GM21447 (cell line): Measurements from ENCODE around the gene HMGCS2.
A peak's percentile ranks its signal among the peaks of the same experiment; 100 is the strongest.

Experiments
- ATAC-seq: cut with Tn5 transposase; IDR thresholded peaks from one replicate; pipeline ENCODE4 v1.9.1; 2021; ENCODE audit not compliant: unreplicated experiment

HMGCS2 gene

GRCh38 chr1:119764220-119764619 is 4.5 kb downstream of the HMGCS2 start:
- no peak for ATAC-seq

- ATAC-seq = no peak
Observed at GRCh38 chr1:119762953-119763352, 5.8 kb downstream of the HMGCS2 start.

- ATAC-seq = no peak
Observed at GRCh38 chr1:119762409-119762808, 6.3 kb downstream of the HMGCS2 start.

GRCh38 chr1:119758584-119758983 is 10.1 kb downstream of the HMGCS2 start:
- ATAC-seq = no peak

- no peak for ATAC-seq
Observed at GRCh38 chr1:119752592-119752991, 16.1 kb downstream of the HMGCS2 start.

- no peak for ATAC-seq
Observed at GRCh38 chr1:119748040-119748439, 20.7 kb downstream of the HMGCS2 start.

- no peak for ATAC-seq
Observed at GRCh38 chr1:119747451-119747850, 21.3 kb downstream of the HMGCS2 start.

- no peak for ATAC-seq
Observed at GRCh38 chr1:119745034-119745433, 23.7 kb downstream of the HMGCS2 start.

GRCh38 chr1:119744598-119744942 is 24.1 kb downstream of the HMGCS2 start:
- no peak for ATAC-seq

- peak; percentile 85 for ATAC-seq
Observed at GRCh38 chr1:119743776-119744597, 24.7 kb downstream of the HMGCS2 start.

GRCh38 chr1:119743308-119743707 is 25.4 kb downstream of the HMGCS2 start:
- ATAC-seq = no peak

- no peak for ATAC-seq
Observed at GRCh38 chr1:119742677-119743076, 26.0 kb downstream of the HMGCS2 start.

- ATAC-seq = no peak
Observed at GRCh38 chr1:119742202-119742601, 26.5 kb downstream of the HMGCS2 start.

- no peak for ATAC-seq
Observed at GRCh38 chr1:119740896-119741780, 27.6 kb downstream of the HMGCS2 start.

GRCh38 chr1:119740261-119740660 is 28.4 kb downstream of the HMGCS2 start:
- no peak for ATAC-seq

- ATAC-seq = no peak
Observed at GRCh38 chr1:119739150-119739549, 29.6 kb downstream of the HMGCS2 start.

GRCh38 chr1:119738100-119738720 is 30.5 kb downstream of the HMGCS2 start:
- no peak for ATAC-seq

- no peak for ATAC-seq
Observed at GRCh38 chr1:119737040-119737682, 31.5 kb downstream of the HMGCS2 start.

GRCh38 chr1:119736649-119737039 is 32.1 kb downstream of the HMGCS2 start:
- no peak for ATAC-seq

- no peak for ATAC-seq
Observed at GRCh38 chr1:119735217-119735616, 33.5 kb downstream of the HMGCS2 start.

- ATAC-seq = no peak
Observed at GRCh38 chr1:119733754-119734153, 35.0 kb downstream of the HMGCS2 start.
